H1 (cell line): ENCODE data around the gene RERE. TPM values are rescaled to one million over a fixed set of nuclear protein-coding genes. Genes with fewer than 3 reads are reported as not detected.

Experiments used
- CHD1 ChIP-seq: IDR thresholded peaks from 2 replicates; pipeline ENCODE4 v1.6.1; 2012; ENCODE audit warnings: low read depth, low read length, improper control_type of control experiment
- CREB1 ChIP-seq: IDR thresholded peaks from 2 replicates; pipeline ENCODE4 v1.6.1; 2012; ENCODE audit warnings: inconsistent platforms
- EP300 ChIP-seq, 2 experiments: IDR thresholded peaks; 1 replicate in 1 of 2; 2 replicates in 1 of 2; pipeline ENCODE4 v1.6.1; 2011 to 2012; ENCODE audit warnings: low read depth in 2 of 2, low read length in 2 of 2, mild to moderate bottlenecking in 2 of 2, borderline replicate concordance in 1 of 2, inconsistent platforms in 1 of 2, moderate library complexity in 1 of 2
- EZH2 ChIP-seq: fragments of 200-600 bp; sonication (generic); IDR thresholded peaks from 2 replicates; pipeline ENCODE4 v1.7.1; 2012; ENCODE audit warnings: low read depth, mild to moderate bottlenecking, moderate library complexity, low read length, inconsistent platforms; ENCODE audit not compliant: severe bottlenecking
- HDAC2 ChIP-seq, 2 experiments: fragments of 300-600 bp in 1 of 2; sonication (generic) in 1 of 2; IDR thresholded peaks; 2 replicates each; pipeline ENCODE4 v1.6.1; 2011 to 2012; ENCODE audit warnings: low read depth in 2 of 2, low read length in 2 of 2, mild to moderate bottlenecking in 2 of 2, moderate library complexity in 2 of 2, borderline replicate concordance in 1 of 2, inconsistent platforms in 1 of 2
- HDAC6 ChIP-seq: IDR thresholded peaks from one replicate; pipeline ENCODE4 v1.7.1; 2012; ENCODE audit warnings: low read depth, mild to moderate bottlenecking, inconsistent platforms, low read length, moderate library complexity
- KDM4A ChIP-seq: IDR thresholded peaks from one replicate; pipeline ENCODE4 v1.7.1; 2012; ENCODE audit warnings: low read depth, mild to moderate bottlenecking, moderate library complexity, low read length, inconsistent platforms; ENCODE audit not compliant: severe bottlenecking
- PHF8 ChIP-seq: fragments of 200-600 bp; sonication (generic); conservative IDR thresholded peaks from 2 replicates; pipeline ENCODE4 v1.7.1; 2012; ENCODE audit warnings: low read depth, mild to moderate bottlenecking, inconsistent platforms, low read length, moderate library complexity
- POLR2AphosphoS5 ChIP-seq: IDR thresholded peaks from 2 replicates; pipeline ENCODE4 v1.6.1; 2011; ENCODE audit warnings: low read depth, low read length
- RNF2 ChIP-seq: fragments of 200-900, 300-1000 bp; sonication (generic); IDR thresholded peaks from 2 replicates; pipeline ENCODE4 v1.7.1; 2016; ENCODE audit warnings: borderline replicate concordance, low read depth, mild to moderate bottlenecking, antibody characterized with exemption, low read length; ENCODE audit not compliant: poor library complexity, severe bottlenecking; ENCODE audit errors: missing control alignments
- polyA plus RNA-seq, 7 experiments: library from polyadenylated mRNA; depleted of rRNA in 3 of 7; stranded (reverse) in 5 of 7; unstranded in 2 of 7; fragments of >200 nt in 5 of 7; fragments of 200-250 nt in 2 of 7; gene quantifications; 1 replicate in 5 of 7; 2 replicates in 1 of 7; 4 replicates in 1 of 7; pipeline versions ENCODE4 v1.2.1 to v1.2.3, GENCODE V29; 2011 to 2013; ENCODE audit warnings: missing spikeins in 2 of 7, mixed read lengths in 2 of 7
- total RNA-seq: library from RNA; stranded (reverse); fragmentation: NEBNext Ultra II Directional; extraction: Animal tissue kit (Norgen Biotek cat#: 25700); gene quantifications from 2 replicates; pipeline ENCODE4 v1.2.1, GENCODE V29; 2021
- TF ChIP-seq, protein P1 (sequence below): fragments of 300-600 bp; sonication (generic); IDR thresholded peaks from 2 replicates; pipeline ENCODE4 v1.7.1; 2012; ENCODE audit warnings: low read length, moderate library complexity, mild to moderate bottlenecking, inconsistent platforms; ENCODE audit not compliant: insufficient replicate concordance

The RERE gene
- total and polyA plus RNA-seq, 2 of the 8 experiments (the other 6 are each of a cell fraction or from before 2014, with no cell fraction given), result 15.3 to 142 TPM

DNA sequence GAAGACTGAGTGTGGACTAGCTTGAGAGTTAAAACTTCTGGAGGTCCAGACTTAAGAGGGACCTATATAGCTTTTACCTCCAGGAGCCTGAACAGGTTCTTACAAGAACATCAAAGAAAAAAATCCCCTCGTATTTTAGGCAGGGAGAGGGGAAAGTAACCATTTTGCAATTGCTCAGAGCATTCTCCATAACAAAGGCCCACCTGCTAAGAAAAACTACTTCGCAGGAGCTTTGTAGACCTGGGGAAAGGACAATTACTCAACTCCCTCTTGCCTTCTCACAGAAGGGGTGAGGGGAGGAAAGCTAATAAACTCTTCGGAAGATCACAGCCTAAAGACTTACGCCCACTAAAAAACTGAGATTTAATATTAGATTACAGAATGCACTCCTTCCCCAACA is 86.3 kb downstream of the RERE start (continued):
- TF ChIP-seq, protein P1, sequence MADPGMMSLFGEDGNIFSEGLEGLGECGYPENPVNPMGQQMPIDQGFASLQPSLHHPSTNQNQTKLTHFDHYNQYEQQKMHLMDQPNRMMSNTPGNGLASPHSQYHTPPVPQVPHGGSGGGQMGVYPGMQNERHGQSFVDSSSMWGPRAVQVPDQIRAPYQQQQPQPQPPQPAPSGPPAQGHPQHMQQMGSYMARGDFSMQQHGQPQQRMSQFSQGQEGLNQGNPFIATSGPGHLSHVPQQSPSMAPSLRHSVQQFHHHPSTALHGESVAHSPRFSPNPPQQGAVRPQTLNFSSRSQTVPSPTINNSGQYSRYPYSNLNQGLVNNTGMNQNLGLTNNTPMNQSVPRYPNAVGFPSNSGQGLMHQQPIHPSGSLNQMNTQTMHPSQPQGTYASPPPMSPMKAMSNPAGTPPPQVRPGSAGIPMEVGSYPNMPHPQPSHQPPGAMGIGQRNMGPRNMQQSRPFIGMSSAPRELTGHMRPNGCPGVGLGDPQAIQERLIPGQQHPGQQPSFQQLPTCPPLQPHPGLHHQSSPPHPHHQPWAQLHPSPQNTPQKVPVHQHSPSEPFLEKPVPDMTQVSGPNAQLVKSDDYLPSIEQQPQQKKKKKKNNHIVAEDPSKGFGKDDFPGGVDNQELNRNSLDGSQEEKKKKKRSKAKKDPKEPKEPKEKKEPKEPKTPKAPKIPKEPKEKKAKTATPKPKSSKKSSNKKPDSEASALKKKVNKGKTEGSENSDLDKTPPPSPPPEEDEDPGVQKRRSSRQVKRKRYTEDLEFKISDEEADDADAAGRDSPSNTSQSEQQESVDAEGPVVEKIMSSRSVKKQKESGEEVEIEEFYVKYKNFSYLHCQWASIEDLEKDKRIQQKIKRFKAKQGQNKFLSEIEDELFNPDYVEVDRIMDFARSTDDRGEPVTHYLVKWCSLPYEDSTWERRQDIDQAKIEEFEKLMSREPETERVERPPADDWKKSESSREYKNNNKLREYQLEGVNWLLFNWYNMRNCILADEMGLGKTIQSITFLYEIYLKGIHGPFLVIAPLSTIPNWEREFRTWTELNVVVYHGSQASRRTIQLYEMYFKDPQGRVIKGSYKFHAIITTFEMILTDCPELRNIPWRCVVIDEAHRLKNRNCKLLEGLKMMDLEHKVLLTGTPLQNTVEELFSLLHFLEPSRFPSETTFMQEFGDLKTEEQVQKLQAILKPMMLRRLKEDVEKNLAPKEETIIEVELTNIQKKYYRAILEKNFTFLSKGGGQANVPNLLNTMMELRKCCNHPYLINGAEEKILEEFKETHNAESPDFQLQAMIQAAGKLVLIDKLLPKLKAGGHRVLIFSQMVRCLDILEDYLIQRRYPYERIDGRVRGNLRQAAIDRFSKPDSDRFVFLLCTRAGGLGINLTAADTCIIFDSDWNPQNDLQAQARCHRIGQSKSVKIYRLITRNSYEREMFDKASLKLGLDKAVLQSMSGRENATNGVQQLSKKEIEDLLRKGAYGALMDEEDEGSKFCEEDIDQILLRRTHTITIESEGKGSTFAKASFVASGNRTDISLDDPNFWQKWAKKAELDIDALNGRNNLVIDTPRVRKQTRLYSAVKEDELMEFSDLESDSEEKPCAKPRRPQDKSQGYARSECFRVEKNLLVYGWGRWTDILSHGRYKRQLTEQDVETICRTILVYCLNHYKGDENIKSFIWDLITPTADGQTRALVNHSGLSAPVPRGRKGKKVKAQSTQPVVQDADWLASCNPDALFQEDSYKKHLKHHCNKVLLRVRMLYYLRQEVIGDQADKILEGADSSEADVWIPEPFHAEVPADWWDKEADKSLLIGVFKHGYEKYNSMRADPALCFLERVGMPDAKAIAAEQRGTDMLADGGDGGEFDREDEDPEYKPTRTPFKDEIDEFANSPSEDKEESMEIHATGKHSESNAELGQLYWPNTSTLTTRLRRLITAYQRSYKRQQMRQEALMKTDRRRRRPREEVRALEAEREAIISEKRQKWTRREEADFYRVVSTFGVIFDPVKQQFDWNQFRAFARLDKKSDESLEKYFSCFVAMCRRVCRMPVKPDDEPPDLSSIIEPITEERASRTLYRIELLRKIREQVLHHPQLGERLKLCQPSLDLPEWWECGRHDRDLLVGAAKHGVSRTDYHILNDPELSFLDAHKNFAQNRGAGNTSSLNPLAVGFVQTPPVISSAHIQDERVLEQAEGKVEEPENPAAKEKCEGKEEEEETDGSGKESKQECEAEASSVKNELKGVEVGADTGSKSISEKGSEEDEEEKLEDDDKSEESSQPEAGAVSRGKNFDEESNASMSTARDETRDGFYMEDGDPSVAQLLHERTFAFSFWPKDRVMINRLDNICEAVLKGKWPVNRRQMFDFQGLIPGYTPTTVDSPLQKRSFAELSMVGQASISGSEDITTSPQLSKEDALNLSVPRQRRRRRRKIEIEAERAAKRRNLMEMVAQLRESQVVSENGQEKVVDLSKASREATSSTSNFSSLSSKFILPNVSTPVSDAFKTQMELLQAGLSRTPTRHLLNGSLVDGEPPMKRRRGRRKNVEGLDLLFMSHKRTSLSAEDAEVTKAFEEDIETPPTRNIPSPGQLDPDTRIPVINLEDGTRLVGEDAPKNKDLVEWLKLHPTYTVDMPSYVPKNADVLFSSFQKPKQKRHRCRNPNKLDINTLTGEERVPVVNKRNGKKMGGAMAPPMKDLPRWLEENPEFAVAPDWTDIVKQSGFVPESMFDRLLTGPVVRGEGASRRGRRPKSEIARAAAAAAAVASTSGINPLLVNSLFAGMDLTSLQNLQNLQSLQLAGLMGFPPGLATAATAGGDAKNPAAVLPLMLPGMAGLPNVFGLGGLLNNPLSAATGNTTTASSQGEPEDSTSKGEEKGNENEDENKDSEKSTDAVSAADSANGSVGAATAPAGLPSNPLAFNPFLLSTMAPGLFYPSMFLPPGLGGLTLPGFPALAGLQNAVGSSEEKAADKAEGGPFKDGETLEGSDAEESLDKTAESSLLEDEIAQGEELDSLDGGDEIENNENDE, result no peak
- no peak for TF ChIP-seq CREB1
- TF ChIP-seq RNF2, result no peak
- no peak for TF ChIP-seq HDAC6
- TF ChIP-seq PHF8, result no peak
- no peak for TF ChIP-seq POLR2AphosphoS5
- TF ChIP-seq EP300 (IDR thresholded peaks at IDR 0.05; ENCODE audit: borderline replicate concordance in 1 of 2, low read depth in 2 of 2, low read length in 2 of 2), result peak in 1 of 2 experiments; percentile 38; a peak in 1 of 3 replicates
- TF ChIP-seq HDAC2 (IDR thresholded peaks at IDR 0.05; ENCODE audit: borderline replicate concordance in 1 of 2, low read depth in 2 of 2, low read length in 2 of 2), result 0 out of 4 replicates have a peak, but pooled peaks of 1 of the 2 experiments have one; percentile 63
- no peak for TF ChIP-seq KDM4A
- TF ChIP-seq CHD1, result no peak
- no peak for TF ChIP-seq EZH2
